Gastrocnemius medialis (tissue), 4 donors: ENCODE measurements around the gene KTI12.

Experiments used
- CTCF ChIP-seq, 5 experiments: fragments of 450-650 bp in 3 of 5; fragments of 200-600 bp in 2 of 5; sonication (generic) in 2 of 5; IDR thresholded peaks in 4 of 5; conservative IDR thresholded peaks in 1 of 5; 1 replicate in 4 of 5; 2 replicates in 1 of 5; pipeline ENCODE4 v1.5.1; 2016 to 2019; ENCODE audit warnings: antibody characterized with exemption in 5 of 5, mild to moderate bottlenecking in 3 of 5, moderate library complexity in 3 of 5
- POLR2A ChIP-seq, 2 donors: fragments of 450-650 bp; IDR thresholded peaks; one replicate each; pipeline ENCODE4 v1.6.1; 2017; ENCODE audit warnings: antibody characterized with exemption in 2 of 2, mild to moderate bottlenecking in 2 of 2, moderate library complexity in 2 of 2

DNA sequence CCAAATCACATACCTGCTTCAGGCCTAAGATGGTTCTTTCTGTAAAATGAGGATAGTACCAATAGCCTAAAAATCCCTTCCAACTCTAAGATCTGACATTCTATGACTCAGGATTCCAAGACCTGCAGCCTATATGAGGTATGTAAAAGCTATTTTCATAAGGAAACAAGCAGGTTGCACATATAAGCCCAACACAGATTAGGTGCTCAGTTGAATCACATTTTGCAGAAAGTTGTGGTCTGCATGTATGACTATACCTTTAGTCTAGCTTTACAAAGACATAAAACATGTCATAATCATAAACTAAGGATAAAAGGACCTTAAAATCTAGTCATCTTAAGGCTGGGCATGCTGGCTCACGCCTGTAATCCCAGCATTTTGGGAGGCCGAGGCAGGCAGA lies 7.3 kb downstream of the KTI12 start:
- no peak for TF ChIP-seq CTCF (IDR thresholded peaks at IDR 0.05 in 4 of 5, conservative IDR thresholded peaks at IDR 0.05 in 1 of 5)
- TF ChIP-seq POLR2A (IDR thresholded peaks at IDR 0.05): no peak
